Left renal pelvis (tissue), 4 donors: ENCODE results near the gene WDR18. TPM values are rescaled to one million over a fixed set of nuclear protein-coding genes. Genes with fewer than 3 reads are reported as not detected.
"Not testable (repeated sequence)": the region's sequence is repeated elsewhere in the genome, so short reads cannot be mapped to it uniquely, and the experiment has no call there.

ENCODE experiments used
- DNase-seq, 4 donors: peaks; one replicate each; pipeline ENCODE4 v3.0.0-alpha.2; 2013; ENCODE audit warnings: low read depth in 4 of 4, low spot score in 3 of 4
- polyA plus RNA-seq, 4 donors: library from polyadenylated mRNA; unstranded; fragments of 120-200 nt; gene quantifications; one replicate each; pipeline ENCODE4 v1.2.1, GENCODE V29; 2013; ENCODE audit not compliant: insufficient read length in 4 of 4

Gene WDR18
- polyA plus RNA-seq, 4 donors = 24.4 to 55.7 (median 38.7) TPM

GRCh38 chr19:948842-949496, 35.2 kb upstream of the WDR18 start:
- DNase-seq = no peak

GRCh38 chr19:950352-951066, 33.6 kb upstream of the WDR18 start:
- no peak for DNase-seq

GRCh38 chr19:952049-952679, 32.0 kb upstream of the WDR18 start:
- DNase-seq = no peak

- DNase-seq = no peak
Observed at GRCh38 chr19:952680-953444, 31.3 kb upstream of the WDR18 start.

- no peak for DNase-seq
Observed at GRCh38 chr19:953445-954271, 30.5 kb upstream of the WDR18 start.

- no peak for DNase-seq
Observed at GRCh38 chr19:954272-954671, 29.9 kb upstream of the WDR18 start.

- no peak for DNase-seq
Observed at GRCh38 chr19:954672-955494, 29.3 kb upstream of the WDR18 start.

- DNase-seq = no peak
Observed at GRCh38 chr19:955803-956765, 28.1 kb upstream of the WDR18 start.

- DNase-seq = no peak
Observed at GRCh38 chr19:956766-957440, 27.2 kb upstream of the WDR18 start.

- not testable (repeated sequence) for DNase-seq
Observed at GRCh38 chr19:957578-957977, 26.6 kb upstream of the WDR18 start.

GRCh38 chr19:958967-959855, 24.9 kb upstream of the WDR18 start:
- DNase-seq = no peak

GRCh38 chr19:960020-960419, 24.1 kb upstream of the WDR18 start:
- DNase-seq = no peak

GRCh38 chr19:960601-960938, 23.6 kb upstream of the WDR18 start:
- DNase-seq = no peak

GRCh38 chr19:961866-962620, 22.1 kb upstream of the WDR18 start:
- DNase-seq = no peak

GRCh38 chr19:962683-963400, 21.3 kb upstream of the WDR18 start:
- no peak for DNase-seq
